Measurements from ENCODE around the gene NOL8.
A peak's percentile ranks its signal among the peaks of the same experiment; 100 is the strongest.

Gene NOL8

GRCh38 chr9:92325269-92325990 lies at the start of gene NOL8, which contains the start of gene CENPP:
Gene NOL8 (minus strand): TSS chr9:92325350. CDS start chr9:92324161, 1,189 bp downstream.
Gene CENPP (plus strand): TSS chr9:92325953.
- DNase-seq: peak; percentile 87 to 93

GRCh38 chr9:92373167-92373566 lies 48.0 kb upstream of the NOL8 start:
- no peak for DNase-seq

GRCh38 chr9:92369075-92369474 lies 43.9 kb upstream of the NOL8 start:
- no peak for DNase-seq

GRCh38 chr9:92360083-92360482 lies 34.9 kb upstream of the NOL8 start:
- no peak for DNase-seq

GRCh38 chr9:92359394-92359995 lies 34.3 kb upstream of the NOL8 start:
- no peak for DNase-seq

- peak in 1 of 2 donors; percentile 77 for DNase-seq
Measured at GRCh38 chr9:92353051-92353450, 27.9 kb upstream of the NOL8 start.

- no peak for DNase-seq
Measured at GRCh38 chr9:92350740-92351133, 25.6 kb upstream of the NOL8 start.

- DNase-seq: no peak
Measured at GRCh38 chr9:92349771-92350739, 24.9 kb upstream of the NOL8 start.

- no peak for DNase-seq
Measured at GRCh38 chr9:92345582-92345981, 20.4 kb upstream of the NOL8 start.

- no peak for DNase-seq
Measured at GRCh38 chr9:92342825-92343488, 17.8 kb upstream of the NOL8 start.

- DNase-seq: no peak
Measured at GRCh38 chr9:92341578-92341977, 16.4 kb upstream of the NOL8 start.

GRCh38 chr9:92333282-92333634 lies 8.1 kb upstream of the NOL8 start:
- no peak for DNase-seq

- no peak for DNase-seq
Measured at GRCh38 chr9:92332577-92333281, 7.6 kb upstream of the NOL8 start.

GRCh38 chr9:92328225-92328624 lies 3.1 kb upstream of the NOL8 start:
- DNase-seq: no peak

- DNase-seq: no peak
Measured at GRCh38 chr9:92327283-92327850, 2.2 kb upstream of the NOL8 start.

- DNase-seq: no peak
Measured at GRCh38 chr9:92325991-92326500, 896 bp upstream of the NOL8 start.

GRCh38 chr9:92324889-92325268 lies 271 bp downstream of the NOL8 start:
- DNase-seq: no peak

- no peak for DNase-seq
Measured at GRCh38 chr9:92324431-92324830, 719 bp downstream of the NOL8 start.

- no peak for DNase-seq
Measured at GRCh38 chr9:92315456-92315855, 9.7 kb downstream of the NOL8 start.

GRCh38 chr9:92313624-92314012 lies 11.5 kb downstream of the NOL8 start:
- DNase-seq: no peak

GRCh38 chr9:92312887-92313623 lies 12.1 kb downstream of the NOL8 start:
- peak in 1 of 2 donors; percentile 69 for DNase-seq

All from bone marrow (tissue), 2 donors.